ENCODE data around the gene CD164. TPM values are rescaled to one million over a fixed set of nuclear protein-coding genes. Genes with fewer than 3 reads are reported as not detected.

The CD164 gene
- total and polyA plus RNA-seq, 2 of the 13 experiments (the other 11 are each of a cell fraction or from before 2014, with no cell fraction given): 222 to 293 TPM

- H3K9me3 ChIP-seq (ENCODE audit: low read length): no peaks in the 10 kb centered on the region
- H3K27ac ChIP-seq (ENCODE audit: extremely low read length, insufficient read depth, low read length): no peak overlapping the region
- ATAC-seq (no peak), FAIRE-seq (no peak), DNase-seq (ENCODE audit: low spot score) (no peak)
- peaks cover 1 to 2% of the 10 kb centered on the region in 2 experiments; a peak in 1 of 5 replicates for H3K27me3 ChIP-seq (ENCODE audit: control insufficient read depth in 1 of 2, insufficient read depth in 2 of 2, low read length in 2 of 2)
- no peaks in the 10 kb centered on the region for H3K36me3 ChIP-seq (replicated peaks in 1 of 2; ENCODE audit: control insufficient read depth in 1 of 2, insufficient read depth in 2 of 2, low read length in 2 of 2)
- intact Hi-C loops (cut with micrococcal nuclease; ENCODE audit: unreplicated experiment): no loop called here
- H3K9ac ChIP-seq (ENCODE audit: insufficient read depth, low read depth, low read length): no peak overlapping the region
- no peak for TF ChIP-seq HDAC2 (CRISPR knock-in tag; IDR thresholded peaks at IDR 0.05)
- TF ChIP-seq ELF4 (CRISPR knock-in tag; IDR thresholded peaks at IDR 0.05; ENCODE audit: borderline replicate concordance): no peak
- TF ChIP-seq IRF1 (CRISPR knock-in tag; IDR thresholded peaks at IDR 0.05; ENCODE audit: low read depth): no peak
- TF ChIP-seq SAFB2 (CRISPR knock-in tag; IDR thresholded peaks at IDR 0.05; ENCODE audit: borderline replicate concordance, low read depth): no peak
- no peak for TF ChIP-seq ZNF484 (CRISPR knock-in tag; IDR thresholded peaks at IDR 0.05; ENCODE audit: borderline replicate concordance, low read depth)
- no peak for TF ChIP-seq SNRNP70 (IDR thresholded peaks at IDR 0.05; ENCODE audit: low read depth, low read length)
- no peak for TF ChIP-seq ISX (CRISPR knock-in tag; conservative IDR thresholded peaks at IDR 0.05)
- CTCF ChIA-PET (ENCODE audit: low intra/inter-chr PET ratio, low total read pairs): no interaction called here
- no peaks in the 10 kb centered on the region for H3K79me2 ChIP-seq (ENCODE audit: insufficient read depth, low read length)
- no TSS peak for BruUV-seq (replicated peaks)
- POLR2A ChIA-PET: no interaction called here
- H3K4me3 ChIP-seq (replicated peaks in 1 of 3; ENCODE audit: insufficient read depth in 1 of 3, low read depth in 2 of 3, low read length in 3 of 3): no peak overlapping the region
- H3K4me1 ChIP-seq (ENCODE audit: insufficient read depth, low read length): peaks cover 17% of the 10 kb centered on the region
- 25% methylated on average over 6 of the region's 6 CpGs for WGBS (ENCODE audit: low lambda C conversion rate)
- in situ Hi-C loops (cut with HindIII; ENCODE audit: extremely low pct_ligation_motif_present, low pct_unique_long_range_greater_than_20kb): no loop called here
- H3K4me2 ChIP-seq (ENCODE audit: low read depth, low read length): no peak overlapping the region
- no peak overlapping the region for H2AFZ ChIP-seq (ENCODE audit: low read length)
- no peaks in the 10 kb centered on the region for H4K20me1 ChIP-seq (ENCODE audit: insufficient read depth, low read length)
These were observed 7.5 kb upstream of the CD164 start for GRCh38 chr6:109389650-109390274.

GRCh38 chr6:109388265-109388664, 6.0 kb upstream of the CD164 start:
- TF ChIP-seq CEBPZ (IDR thresholded peaks at IDR 0.05; ENCODE audit: low read length): no peak
- no TSS peak for BruUV-seq (replicated peaks)
- ChIA-PET CTCF (ENCODE audit: low intra/inter-chr PET ratio, low total read pairs) (no interaction called here), POLR2A (no interaction called here)
- no peak for DNase-seq (ENCODE audit: low spot score)
- no peaks in the 10 kb centered on the region for H4K20me1 ChIP-seq (ENCODE audit: insufficient read depth, low read length)
- no peak overlapping the region for H3K4me3 ChIP-seq (replicated peaks in 1 of 3; ENCODE audit: insufficient read depth in 1 of 3, low read depth in 2 of 3, low read length in 3 of 3)
- H2AFZ ChIP-seq (ENCODE audit: low read length): no peak overlapping the region
- H3K4me2 ChIP-seq (ENCODE audit: low read depth, low read length): no peak overlapping the region
- peaks cover 0 to 1% of the 10 kb centered on the region in 2 experiments; a peak in 1 of 5 replicates for H3K27me3 ChIP-seq (ENCODE audit: control insufficient read depth in 1 of 2, insufficient read depth in 2 of 2, low read length in 2 of 2)
- in situ Hi-C loops (cut with HindIII; ENCODE audit: extremely low pct_ligation_motif_present, low pct_unique_long_range_greater_than_20kb): no loop called here
- peaks cover 21% of the 10 kb centered on the region for H3K4me1 ChIP-seq (ENCODE audit: insufficient read depth, low read length)
- no peaks in the 10 kb centered on the region for H3K9me3 ChIP-seq (ENCODE audit: low read length)
- no peak overlapping the region for H3K27ac ChIP-seq (ENCODE audit: extremely low read length, insufficient read depth, low read length)
- intact Hi-C loops (cut with micrococcal nuclease; ENCODE audit: unreplicated experiment): no loop called here
- H3K9ac ChIP-seq (ENCODE audit: insufficient read depth, low read depth, low read length): no peak overlapping the region
- no peaks in the 10 kb centered on the region for H3K36me3 ChIP-seq (replicated peaks in 1 of 2; ENCODE audit: control insufficient read depth in 1 of 2, insufficient read depth in 2 of 2, low read length in 2 of 2)
- no peak for FAIRE-seq
- no peaks in the 10 kb centered on the region for H3K79me2 ChIP-seq (ENCODE audit: insufficient read depth, low read length)
- 22% methylated on average over 1 of the region's 1 CpG for WGBS (ENCODE audit: low lambda C conversion rate)
- ATAC-seq: no peak

Data from HepG2 (cell line).